Activated T-cell treated with anti-CD3 and anti-CD28 coated beads for 48 hours (primary cell): ENCODE data around the gene MAP3K14.

ENCODE experiments used
- DNase-seq: peaks from one replicate; pipeline ENCODE4 v3.0.0-alpha.2; 2020; ENCODE audit warnings: low read depth

The MAP3K14 gene

DNA sequence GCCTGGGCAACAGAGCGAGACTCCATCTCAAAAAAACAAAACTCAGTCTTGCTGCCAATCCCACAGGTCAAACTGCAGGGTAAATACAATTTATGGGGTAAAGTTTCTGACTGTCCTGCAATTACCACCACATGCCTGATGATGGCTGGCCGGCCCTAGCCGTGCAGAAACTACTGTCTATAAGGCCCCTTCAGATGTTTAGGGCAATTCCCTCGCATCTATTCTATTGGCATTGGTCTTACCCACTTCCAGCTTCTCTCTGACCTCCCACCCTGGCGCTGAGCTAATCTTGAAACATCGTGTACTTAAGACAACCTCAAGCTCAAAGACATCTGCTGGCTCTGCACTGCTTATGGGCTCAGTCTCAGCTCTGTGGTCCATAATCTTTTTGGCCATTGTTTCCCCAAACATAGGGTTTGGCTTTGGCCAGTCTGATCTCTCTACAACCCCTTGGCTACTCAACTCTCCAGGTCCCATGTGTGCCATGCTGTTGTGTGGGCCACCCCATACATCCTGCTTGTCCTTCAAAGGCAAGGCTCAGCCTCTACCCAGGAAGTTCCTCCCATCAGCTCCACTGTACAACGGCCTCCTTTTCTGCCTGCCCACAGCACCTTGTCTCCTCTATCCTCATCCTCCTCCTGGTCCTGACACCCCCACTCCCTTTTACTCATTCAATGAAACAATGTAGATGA is 16.6 kb downstream of the MAP3K14 start:
- DNase-seq: no peak

DNA sequence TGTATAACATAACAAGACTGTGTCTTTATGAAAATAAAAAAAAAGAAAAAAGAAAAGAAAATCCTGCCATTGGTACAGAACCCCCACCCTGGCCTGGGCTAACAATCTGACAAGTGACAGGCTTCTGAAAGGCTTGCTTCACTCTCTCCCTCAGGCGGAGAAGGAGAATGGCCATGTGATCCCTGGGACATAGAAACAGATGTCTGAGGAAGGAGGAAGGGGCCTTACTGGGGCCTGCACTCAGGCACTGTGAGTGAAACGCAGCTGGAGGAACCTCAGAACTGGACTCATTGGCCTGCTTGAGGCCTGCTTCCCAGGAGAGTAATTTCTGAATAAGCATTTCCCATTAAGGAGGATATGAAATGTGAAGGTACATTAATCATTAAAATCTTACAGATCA is 17.5 kb downstream of the MAP3K14 start:
- no peak for DNase-seq

DNA sequence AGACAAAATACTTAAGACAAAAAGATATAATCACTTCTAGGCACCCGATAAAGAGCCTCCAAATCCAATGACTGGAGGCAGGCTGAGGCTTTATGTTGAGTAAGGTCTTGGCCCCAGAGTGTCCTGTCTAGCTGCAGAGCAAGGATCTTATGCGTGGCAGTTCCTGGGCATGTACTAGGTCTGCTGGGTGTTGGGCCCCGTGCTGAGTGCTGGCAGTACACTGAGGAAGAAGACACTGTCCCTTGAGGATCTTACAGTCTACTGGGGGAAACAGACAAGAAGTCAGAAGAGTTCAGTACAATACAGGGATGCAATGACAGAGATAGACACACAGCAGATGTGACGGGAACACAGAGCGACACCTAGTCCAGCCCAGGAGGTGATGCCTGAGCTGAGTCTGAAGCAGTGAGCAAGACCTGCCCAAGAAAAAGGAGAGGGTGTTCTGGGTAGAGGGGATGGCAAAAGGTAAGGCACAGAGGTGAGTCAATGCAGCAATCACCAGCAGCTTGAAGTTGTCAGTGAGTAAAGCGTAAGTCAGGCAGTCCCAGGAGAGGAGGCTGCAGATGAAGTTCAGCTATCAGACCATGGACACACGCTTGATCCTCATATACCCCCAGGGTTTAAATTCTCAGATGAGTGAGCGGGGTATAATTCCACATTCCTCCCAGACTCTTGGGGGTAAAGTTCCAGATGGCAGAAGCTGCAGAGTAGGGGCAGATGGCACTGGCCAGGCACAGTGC is 18.1 kb downstream of the MAP3K14 start:
- no peak for DNase-seq

DNA sequence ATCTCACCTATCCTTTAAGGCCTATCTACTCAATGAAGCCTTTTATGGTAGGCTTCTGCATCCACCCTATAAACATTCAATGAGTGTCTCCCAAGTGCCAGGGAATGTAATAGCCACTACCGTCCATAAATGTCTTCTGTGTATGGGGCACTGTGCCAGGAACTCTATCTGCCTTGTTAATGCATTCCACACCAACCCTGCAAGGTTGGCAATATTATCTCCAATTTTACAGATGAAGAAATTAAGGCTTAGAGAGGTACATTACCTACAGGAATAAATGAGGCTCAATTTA is 20.0 kb downstream of the MAP3K14 start:
- no peak for DNase-seq

DNA sequence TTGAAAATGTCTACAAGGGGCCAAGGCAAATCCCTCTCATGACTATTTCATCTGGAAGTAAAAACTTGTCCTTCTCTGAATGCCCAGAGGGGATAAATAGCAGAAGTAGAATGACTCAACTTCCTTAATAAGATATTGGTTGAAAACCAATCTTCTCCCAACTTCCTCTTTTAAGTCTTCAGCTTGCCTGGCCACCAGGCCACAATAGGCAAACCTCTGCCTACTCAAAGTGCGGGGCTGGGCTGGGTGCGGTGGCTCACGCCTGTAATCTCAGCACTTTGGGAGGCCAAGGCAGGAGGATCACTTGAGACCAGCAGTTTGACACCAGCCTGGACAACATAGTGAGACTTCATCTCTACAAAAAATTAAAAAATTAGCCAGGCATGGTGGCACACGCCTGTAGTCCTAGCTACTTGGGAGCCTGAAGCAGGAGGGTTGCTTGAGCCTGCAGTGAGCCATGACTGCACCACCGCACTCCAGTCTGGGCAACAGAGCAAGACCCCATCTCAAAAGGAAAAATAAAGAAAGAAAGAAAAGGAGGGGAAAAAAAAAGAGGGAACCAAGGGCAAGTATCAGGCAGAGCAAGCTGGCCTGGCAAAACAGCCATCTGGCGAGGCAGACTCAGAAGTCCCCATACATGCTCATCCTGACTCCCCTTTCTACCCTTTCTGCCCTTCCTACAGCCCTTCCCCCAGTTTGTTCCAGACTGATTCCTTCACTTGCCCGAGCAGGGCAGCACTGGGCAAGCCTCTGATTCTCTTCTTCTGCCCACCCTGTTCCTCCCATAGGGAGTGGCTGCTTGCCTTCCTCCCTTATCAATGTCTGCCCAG is 20.6 kb downstream of the MAP3K14 start:
- no peak for DNase-seq

DNA sequence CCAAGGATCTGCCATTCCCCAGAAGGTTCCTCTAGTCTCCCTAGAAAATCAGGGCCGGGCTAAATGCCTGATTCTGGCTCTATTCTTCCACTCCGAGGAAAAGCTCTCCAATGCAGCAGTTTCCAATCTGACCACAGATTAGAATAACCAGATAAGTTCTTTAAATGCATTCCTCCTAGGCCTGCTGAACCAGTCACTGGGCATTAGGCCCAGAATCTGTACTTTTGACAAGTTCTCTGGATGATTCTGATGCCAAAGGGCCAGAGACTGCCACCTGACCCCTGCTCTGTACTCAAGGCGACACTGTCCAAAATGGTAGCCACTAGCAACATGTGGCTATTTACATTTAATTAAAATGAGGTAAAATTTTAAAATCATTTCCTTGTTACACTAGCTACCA is 22.3 kb downstream of the MAP3K14 start:
- DNase-seq: no peak

DNA sequence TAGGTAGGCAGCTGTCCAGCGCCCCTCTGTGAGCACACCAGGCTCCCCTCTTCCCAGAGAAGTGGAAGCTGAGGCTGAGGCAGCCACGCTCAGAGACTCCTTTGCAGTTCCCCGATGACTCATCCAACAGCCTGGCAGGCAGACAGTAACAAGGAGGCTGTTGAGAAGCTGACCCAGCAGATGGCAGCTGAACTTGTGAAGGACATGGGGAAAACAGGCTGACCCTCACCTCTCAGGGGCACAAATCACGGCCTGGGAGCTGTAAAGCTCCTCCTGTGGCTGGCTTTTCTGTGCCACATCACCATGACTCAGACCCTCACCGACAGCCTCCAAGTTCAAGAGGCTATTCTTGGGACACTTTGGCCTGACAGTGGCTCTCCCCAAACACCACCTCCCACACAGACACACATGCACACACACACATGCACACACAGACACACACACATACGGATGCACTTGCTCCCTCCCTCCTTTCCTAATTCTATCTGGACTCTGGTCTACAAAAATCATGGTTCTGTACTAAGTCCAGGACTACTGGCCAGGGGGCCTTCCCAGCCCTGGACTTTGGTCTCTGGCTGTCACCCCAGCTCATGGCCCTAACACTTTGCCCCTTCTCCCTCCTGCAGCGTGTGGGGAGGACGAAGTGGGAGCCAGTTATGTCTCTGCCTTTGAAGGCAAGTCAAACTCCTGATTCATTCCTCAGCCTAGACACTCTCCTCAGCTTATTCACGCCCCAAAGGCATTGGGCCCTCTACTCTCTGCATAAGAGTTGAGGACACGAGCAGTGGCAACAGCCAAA is 23.2 kb downstream of the MAP3K14 start:
- no peak for DNase-seq

DNA sequence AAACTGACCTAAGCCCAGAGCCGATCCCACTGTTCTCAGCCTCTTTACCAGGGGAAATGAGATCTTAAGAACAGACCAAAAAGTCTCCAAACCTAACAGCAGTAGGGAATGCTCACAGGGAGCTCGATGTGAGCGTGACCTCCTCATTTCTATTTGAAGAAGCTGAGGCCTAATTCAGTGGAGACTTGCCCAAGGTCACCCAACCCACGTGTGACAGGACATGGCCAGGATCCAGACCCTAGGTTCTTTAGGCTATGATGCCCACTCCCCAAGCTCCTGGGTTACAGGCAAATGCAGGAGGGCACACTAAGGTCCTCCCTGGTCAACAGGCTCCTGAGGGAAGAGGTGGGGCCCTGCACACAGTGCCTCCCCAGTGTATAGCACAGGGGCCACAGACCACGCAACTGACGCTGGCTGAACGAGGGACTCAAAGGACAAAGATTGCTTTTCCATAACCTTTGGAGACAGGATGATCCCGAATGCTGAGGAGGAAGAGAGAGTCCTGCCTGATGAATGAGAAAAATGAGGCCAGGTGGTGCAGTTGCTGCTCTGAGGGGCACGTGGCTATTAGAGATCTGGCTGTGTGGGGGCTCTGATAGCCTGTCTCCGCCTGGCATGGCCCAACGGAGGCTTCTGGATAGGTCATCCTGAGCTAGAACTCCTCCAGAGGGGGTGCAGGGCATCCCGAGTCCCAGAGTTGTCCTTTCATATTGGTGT is 24.0 kb downstream of the MAP3K14 start:
- DNase-seq: no peak

DNA sequence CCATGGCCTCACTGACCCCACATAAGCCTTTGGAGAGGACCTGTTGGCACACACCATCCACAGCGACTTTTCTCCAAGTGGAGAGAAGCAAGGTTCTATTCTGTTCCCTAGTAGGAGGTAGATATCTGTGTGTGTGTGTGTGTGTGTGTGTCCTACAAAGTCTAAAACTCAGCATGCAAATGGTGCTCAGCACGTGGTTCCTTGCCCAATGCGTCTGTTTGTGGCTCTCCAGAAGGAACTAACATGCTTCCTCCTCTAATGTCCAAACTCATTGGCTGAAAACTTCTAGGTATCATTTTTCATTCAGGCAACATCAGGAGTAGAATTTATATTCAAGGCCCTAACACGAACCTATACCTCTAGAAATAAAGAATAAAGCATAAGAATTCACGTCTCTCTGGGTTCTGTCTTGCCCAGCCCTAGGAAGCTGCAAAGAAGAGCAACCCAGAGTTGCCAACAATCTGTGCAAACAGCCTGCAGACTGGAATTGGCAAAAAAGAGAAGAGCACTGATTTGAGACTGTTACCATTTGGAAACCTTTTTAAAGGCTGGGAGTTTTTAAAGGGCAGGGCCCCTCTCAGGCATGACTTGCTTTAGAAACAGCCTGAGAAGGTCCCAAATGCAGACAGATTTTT is 25.5 kb downstream of the MAP3K14 start:
- no peak for DNase-seq

DNA sequence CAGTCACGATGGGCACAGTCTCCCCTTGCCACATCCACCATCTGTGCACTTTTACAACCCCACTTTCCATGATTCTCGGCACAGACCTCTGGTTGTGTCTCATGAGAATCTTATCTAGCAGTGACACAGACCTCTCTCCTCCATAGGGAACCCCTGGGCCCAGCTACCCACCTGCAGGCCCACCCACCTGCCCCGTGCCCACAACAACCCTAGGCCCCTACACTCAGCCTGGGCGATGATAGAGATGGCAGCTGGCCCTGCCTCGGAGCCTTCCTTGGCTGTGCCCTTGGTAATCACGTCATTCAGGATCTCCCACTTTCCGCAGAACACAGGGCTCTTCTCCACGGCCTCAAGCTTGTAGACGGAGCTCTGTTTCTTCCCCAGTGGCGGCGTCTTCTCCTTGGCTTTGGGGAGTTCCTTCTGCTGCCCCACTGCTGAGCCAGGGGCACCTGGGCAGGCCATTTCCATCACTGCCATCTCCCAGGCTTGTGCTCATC is 26.5 kb downstream of the MAP3K14 start:
- no peak for DNase-seq

DNA sequence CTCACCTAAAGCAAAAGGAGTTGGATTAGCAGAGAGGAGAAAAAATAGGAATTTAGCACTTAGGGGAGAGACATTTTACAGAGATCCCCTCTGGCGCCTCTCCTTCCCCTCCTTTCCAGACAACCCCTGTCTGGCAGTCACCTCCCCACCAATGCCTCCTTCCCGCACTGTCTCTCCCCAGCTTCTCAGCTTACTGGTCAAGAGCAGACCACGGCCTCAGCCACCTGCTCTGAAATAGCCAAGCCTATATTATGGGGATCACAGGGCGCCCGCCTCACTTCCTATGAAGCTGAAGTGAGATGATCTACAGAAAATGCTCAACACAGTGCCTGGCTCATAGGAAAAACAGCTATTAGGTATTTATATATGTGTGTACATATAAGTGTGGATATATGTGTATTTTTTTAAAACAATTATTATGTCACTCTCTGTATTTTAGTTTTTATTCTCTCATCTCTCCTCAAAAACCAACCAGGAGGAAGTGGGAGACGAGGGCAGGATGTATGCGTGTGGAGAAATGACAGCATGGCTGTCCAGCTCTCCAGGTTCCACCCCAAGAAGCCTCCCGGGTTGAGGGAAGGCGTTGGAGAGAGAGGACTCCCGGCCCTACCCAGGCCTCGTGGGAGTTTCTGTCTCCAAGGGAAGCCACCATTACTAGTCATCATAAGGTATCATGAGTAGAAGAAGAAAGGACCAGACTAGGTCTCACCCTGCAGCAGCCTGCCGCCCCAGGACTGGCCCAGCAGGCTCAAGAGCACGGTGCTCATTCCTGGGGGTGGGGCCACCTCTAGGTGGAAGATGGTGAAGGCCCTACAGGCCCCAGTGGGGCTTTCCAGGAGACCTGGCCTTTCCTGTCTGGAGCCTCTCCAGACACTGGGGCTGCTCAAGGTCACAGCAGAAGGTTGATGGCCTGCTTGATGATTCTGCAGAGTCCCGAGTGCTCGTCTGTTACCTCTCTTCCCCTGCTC is 27.2 kb downstream of the MAP3K14 start:
- DNase-seq: no peak

DNA sequence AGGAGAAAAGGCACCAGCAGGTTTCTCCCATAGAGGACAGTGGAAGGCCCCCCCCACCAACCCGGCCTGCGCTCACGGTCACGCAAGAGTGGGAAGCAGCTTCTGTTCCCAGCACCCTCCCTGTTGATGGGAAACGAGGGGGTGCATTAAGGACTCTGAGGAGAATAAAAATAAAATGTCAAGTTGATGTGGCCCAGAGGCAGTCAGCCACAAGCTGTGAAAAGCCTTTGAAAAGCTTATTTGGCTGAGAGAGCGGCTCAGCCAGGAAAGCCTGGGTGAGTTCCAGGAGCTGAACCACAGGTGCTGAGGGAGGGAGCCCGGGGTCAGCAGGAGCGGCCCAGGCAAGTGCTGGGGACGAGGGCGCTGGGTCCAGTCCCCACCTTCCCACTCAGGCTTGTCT is 28.0 kb downstream of the MAP3K14 start:
- DNase-seq: no peak

DNA sequence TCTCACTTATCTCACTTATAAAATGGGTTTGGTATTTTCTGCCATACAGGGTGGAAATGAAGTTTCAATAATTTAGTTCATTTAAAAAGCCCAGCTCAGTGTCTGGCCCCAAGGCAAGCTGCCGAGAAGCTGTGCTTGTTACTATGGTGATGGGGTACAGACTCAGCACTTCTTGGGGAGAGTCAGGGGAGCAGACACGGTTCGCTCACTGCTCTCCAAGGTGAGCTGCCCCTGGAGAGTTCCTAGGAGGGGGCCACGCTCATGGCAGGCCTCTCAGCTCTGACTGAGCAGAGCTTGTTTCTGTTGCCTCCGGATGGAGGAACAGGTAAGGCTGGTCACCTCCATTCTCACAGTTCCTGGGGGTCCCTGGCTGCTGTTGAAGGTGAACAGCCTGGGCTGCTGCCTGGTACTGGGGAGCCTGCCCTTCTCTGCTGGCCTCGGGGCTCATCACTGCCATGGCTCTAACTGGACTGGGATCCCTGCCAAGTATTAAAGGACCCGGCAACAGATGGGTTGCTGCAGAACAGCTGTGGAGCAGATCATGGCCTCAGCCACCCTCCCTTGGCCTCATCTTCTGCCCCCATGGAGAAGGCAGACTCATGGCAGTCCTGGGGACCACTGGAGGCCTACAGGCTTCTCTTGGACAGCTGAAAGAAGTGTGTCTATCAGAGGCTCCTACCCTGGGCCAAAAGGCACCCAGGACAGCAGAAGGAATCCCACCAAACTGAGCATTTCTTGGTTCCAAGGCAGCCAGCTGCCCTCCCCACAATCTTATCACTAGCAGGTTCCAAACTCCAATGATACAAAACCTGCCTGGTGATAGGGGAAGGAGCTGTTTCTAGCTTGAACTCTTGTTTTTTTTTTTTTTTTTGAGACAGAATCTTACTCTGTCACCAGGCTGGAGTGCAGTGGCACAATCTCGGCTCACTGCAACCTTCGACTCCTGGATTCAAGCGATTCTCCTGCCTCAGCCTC is 29.0 kb downstream of the MAP3K14 start:
- DNase-seq: no peak

DNA sequence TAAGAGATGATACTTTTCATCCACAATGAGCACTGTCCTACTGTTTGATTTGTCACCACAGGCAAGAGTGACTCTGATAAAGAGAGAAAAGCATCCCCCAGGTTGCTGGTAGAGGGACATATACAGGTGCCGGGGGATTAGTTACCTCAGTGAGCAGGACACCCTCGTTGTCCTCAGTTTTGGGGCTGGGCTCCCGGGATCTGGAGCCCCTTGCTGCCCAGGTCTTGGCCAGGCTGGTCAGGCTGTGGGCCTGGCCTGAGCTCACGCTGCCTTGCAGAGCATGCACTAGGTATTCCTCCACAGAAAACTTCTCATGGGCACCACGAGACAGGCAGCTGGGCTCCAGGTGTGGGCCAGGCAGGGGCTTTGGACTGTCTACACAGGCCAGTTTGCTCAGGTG is 30.5 kb downstream of the MAP3K14 start:
- DNase-seq: no peak

DNA sequence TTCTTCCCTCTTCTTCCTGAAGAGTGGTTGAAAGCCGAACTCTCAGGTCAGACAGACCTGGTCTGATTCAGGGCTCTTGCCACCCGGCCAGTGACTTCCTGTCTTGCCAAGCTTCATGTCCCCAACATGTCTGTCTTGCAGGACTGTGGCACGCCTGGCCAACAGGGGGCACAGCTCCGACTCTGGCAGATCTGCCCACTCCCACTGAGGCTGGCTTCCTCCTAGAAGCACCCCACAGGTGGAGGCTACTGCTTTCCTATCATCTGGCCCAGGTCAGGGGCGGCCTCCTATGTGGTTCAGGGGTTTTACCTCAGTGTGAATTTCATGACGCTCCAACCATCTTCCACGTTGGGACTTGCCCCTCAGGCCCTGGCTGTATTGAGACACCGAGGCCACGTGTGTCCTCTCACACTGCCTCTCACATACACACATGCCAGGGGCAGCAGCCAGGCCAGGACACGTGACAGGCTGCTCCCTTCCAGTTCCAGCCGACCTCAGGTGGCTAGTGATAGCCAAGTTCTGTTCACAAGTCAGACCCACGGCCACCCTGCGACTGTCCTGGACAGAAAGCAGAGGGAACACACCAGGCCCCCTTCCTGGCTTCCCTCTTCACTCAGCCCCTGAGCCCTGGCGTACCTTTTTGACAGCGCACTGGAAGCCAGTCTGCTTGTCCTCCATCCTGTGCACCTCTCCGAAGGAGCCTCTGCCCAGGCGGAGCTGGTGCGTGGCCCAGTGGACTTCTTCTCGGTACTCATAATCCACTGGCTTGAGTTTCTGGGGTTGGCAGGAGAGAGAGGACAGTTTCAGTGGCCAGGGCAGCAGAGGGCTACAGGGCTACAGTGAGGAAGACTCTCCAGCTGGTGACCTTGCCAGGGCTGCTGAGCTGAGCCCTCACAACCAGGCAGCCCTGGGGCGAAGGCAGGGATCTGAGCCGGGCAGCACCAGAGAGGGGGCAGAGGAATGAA is 32.4 kb downstream of the MAP3K14 start:
- no peak for DNase-seq

DNA sequence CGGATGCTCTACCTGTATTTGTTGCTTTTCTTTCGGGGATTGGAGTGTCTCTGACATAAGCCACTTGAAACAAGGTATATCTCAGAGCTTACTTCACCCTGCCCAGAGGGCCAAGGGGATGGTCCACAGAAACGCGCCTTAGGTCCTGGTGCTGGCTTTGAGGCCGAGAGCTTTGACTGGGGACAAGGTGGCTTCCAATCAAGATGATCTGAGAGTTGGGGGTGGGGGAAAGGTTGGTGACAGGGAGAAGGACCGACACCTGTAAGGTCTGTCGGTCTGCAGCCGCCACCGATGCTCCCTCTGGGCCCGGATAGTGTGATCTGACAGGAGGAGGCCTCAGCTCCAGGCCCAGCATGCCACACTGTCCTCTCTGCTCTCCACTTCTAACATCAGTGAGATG is 33.1 kb downstream of the MAP3K14 start:
- DNase-seq: no peak
